NCI-H2227 (cell line): ENCODE measurements around the gene SSUH2.

Experiments
- DNase-seq: peaks from one replicate; lab custom pipeline; 2025; ENCODE audit not compliant: unreplicated experiment; lab: John Stamatoyannopoulos, UW

Gene SSUH2

DNA sequence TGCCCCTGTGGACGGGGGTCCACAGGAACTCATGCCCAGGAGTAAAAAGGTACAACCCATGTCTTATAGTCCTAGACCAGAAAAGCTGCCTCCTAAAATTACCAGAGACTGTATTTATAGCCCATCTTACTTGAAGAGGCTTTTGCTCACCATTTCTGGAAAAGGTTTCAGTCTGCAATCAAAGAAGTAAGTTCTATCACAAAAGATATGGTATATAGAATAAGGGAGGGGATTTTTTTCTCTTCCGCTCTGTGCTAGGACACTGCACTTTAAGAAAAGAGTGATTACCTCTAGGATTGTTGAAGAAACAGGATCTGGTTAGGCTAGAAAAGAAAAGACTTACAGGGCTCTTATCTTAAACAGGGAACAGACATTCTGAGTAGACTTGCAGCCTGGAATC lies 2.6 kb downstream of the SSUH2 start:
- no peak for DNase-seq

DNA sequence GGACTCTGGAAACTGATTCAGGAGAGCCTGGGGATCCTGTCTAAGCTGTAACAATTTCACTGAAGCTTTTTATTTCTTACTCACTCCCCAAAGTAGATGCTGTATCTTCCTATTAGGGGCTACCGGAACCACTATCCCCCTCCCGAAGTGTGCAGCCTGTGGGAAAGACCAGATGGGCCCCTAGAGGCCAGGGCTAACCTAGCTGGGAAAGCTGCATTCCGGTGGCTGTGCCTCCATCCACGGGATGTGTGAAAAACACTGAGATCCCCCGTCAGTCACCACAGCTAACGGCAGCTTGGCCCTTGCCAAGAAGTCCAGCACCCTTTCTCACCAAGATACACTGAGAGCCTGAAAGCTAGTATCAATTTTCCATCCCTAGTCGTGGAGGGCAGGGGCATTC lies 3.1 kb downstream of the SSUH2 start:
- DNase-seq, result no peak

- DNase-seq, result no peak
Measured at GRCh38 chr3:8640223-8640622, 4.4 kb downstream of the SSUH2 start.

GRCh38 chr3:8639659-8640000 lies 5.0 kb downstream of the SSUH2 start:
- no peak for DNase-seq

GRCh38 chr3:8638994-8639658 lies 5.5 kb downstream of the SSUH2 start:
- DNase-seq, result no peak

DNA sequence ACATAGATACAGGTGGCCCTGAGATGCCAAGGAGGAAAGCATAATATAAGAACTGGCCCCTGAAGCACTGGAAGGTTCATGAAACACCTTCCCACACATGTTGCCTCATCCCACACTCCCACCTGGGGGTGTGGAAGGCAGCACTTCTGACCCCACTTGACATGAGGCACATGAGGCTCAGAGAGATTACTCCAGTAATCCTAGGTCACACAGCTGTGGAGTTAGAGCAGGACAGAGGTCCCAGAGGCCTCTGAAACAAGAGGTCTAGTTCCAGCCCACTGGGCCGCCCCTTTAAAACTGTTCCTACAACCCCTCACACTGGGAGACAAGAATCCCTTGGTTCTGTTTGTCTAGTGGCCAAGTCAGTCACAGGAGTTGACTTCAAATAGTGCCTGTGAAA lies 7.2 kb downstream of the SSUH2 start:
- DNase-seq, result no peak

- no peak for DNase-seq
Measured at GRCh38 chr3:8635631-8636030, 9.0 kb downstream of the SSUH2 start.

DNA sequence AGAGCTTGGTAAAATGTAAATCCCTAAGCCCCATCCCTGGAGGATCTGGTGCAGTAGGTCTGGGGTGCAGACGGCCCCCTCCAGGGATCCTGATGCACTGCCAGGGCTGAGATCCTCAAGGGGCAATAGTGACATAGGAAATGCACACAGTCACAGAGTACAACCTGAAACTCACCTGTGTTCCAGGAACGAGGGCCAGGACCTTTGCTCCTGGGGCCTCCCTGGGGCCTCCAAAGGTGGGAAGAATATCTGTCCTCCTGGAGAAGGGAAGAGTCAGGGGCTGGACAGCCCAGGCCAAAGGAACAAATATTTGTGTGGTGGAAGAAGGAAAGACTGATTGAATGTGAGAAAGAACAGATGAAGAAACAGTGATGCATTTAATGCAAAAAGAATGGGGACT lies 9.5 kb downstream of the SSUH2 start:
- no peak for DNase-seq

DNA sequence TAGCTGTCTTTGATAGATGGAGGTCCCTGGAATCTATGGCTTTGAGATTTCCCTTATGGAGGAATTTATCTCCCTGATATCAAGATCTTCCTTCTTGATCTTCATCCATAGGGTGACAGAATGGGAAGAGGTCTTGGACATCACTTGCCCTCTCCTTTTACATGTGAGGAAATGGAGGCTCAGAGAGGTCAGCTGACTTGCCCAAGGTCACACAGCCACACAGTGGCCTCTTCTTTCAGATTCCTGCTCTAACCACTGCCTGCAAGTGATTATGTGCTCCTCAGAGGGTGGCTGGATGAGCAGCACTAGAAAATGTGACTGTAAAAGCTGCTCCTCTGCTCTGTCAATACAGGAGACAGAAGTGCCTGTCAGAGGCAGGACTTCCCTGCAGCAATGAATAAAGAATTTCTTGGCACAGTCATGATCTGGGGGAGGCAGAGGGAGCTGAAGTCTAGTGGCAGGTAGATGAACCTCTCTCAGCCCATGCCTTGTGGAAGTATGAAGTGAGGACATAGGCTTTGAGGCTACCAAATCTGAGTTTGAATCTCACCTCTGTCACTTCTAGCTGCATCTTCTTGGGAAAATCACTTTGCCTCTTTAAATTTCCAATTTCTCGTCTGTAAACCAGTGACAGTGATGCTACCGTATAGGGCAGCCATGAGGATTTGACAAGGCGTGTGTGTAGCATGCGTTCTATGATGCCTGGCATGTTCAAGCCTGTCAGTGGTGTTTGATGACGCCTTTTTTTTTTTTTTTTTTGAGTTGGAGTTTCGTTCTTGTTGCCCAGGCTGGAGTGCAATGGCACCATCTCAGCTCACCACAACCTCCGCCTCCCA lies 12.0 kb downstream of the SSUH2 start:
- DNase-seq, result no peak

DNA sequence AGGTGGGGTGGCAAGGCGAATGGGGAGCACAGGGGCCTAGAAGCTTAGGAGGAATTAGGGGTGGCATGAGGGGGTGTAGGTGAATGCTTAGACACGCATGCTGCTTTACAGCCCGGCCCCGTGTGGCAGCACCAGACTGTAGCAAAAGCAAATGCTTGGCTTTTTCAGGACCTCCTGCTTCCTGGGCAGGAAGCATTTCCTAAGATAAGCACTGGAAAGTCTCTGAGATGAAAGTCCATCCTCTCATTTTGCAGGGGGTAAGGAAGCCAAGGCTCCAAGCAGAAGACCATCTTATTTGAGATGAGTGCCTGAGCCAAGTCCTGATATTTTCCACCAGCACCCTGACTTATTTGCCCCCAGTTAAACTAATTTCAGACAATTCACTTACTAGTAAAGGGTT lies 12.9 kb downstream of the SSUH2 start:
- no peak for DNase-seq

- no peak for DNase-seq
Measured at GRCh38 chr3:8629151-8630021, 15.2 kb downstream of the SSUH2 start.

- DNase-seq, result no peak
Measured at GRCh38 chr3:8627949-8628348, 16.6 kb downstream of the SSUH2 start.

DNA sequence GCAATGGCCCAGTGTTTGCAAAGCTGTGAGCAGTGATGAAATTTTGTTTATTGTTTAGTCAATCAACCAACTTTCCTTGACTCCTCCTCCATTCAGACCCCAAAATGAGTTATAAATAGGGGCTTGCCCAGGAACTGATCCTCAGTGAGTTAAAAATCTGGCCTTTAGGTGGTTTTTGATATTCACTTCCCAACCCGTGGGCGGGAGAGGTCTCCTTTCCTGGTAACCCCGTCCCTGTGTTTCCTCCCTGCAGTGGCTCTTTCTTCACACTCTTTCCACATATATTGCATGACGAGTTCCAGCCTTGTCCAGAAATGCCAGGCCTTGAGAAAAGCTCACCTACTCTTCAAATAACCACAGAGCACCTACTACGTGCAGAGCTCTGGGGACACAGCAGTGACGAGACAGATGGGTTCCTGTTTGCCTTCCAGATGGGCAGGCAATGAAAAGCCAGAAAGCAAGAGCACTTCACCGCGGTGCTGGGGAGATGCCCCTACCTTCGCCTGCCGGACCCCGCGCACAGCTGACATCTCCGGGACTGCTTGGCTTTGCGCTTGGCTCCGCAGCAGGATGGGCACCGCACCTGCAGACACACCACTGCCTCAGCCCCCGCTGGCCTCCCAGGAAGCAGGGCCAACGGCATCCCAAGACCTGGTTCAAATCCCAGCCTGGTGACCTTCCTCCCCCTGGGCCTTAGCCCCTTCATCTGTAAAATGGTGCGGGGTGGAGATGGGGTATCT lies 17.2 kb downstream of the SSUH2 start:
- no peak for DNase-seq

DNA sequence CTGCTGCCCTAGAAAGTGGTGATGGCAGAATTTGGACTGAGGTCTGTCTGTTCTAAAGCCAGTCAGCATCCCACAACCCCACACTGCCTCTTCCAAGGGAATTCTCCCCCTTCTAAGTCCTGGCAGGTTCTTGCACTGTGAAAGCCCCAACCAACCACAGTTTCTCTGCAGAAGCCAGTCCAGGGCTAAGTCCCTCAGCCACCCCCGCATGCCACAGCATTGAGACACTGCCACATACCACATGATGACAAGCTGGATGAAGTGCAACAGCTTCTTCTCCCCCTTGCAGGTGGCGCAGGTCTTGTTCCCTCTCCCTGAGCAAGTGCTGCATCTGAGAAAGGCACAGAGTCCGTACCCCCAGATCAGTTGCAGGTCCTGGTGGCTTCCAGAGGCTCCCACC lies 18.6 kb downstream of the SSUH2 start:
- no peak for DNase-seq

- DNase-seq, result no peak
Measured at GRCh38 chr3:8624612-8625011, 20.0 kb downstream of the SSUH2 start.

- no peak for DNase-seq
Measured at GRCh38 chr3:8623741-8624140, 20.9 kb downstream of the SSUH2 start.

- DNase-seq, result peak; percentile 74
Measured at GRCh38 chr3:8622873-8623691, 21.5 kb downstream of the SSUH2 start.

- DNase-seq, result no peak
Measured at GRCh38 chr3:8621872-8622271, 22.7 kb downstream of the SSUH2 start.

DNA sequence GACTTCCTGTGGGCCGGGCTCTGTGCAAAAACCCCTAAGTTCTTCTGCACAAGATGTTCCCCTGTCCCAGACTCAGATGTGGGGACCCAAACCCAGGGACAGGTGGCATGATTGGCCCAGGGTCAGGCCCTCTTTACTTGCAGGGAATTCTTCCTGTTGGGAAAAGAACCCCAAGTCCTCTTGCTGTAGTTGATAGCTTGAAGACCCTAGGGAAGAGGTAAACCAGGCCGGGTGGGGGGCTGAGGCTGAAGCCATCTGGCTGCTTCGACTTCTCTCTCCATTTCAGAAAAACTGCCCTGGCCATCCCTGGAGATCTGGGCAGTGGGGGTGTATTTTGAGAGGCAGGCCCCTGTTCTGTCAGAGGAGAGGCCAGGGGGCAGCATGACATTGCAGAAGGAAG lies 23.5 kb downstream of the SSUH2 start:
- no peak for DNase-seq

DNA sequence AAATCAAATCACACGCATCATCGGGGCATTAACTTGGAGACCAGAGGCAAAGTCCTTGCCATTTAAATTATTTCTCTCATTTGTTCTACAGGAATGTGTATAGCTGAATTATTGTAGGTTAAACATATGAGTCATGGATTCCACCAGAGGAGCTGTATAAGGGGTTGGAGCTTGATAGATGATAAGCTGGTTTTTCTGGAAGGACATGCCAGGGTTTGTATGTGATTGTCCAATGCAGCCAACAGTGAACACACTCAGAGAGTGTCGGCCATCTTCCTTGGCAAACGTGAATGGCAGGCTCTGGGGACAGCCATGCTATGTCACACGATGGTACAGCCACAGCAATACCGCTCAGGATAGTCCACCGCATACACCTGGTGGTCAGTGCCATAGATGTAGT lies 25.1 kb downstream of the SSUH2 start:
- DNase-seq, result no peak
